Measurements from ENCODE around the gene KLHL24. TPM values are rescaled to one million over a fixed set of nuclear protein-coding genes. Genes with fewer than 3 reads are reported as not detected.

KLHL24 gene
- total RNA-seq (2021; fragmentation: NEBNext Ultra II Directional; extraction: Animal tissue kit (Norgen Biotek cat#: 25700)): 10 to 100 TPM in 1 of 6 experiments, 1 to 10 TPM in 5; 5.6 to 15.1 (median 6.7) TPM
- long read RNA-seq, full-length matches to known transcripts: 7 of 19 reads
- long read RNA-seq, partial matches to known transcripts: 1 of 19 reads
- long read RNA-seq, other reads (novel, unspliced or antisense): 11 of 19 reads

DNA sequence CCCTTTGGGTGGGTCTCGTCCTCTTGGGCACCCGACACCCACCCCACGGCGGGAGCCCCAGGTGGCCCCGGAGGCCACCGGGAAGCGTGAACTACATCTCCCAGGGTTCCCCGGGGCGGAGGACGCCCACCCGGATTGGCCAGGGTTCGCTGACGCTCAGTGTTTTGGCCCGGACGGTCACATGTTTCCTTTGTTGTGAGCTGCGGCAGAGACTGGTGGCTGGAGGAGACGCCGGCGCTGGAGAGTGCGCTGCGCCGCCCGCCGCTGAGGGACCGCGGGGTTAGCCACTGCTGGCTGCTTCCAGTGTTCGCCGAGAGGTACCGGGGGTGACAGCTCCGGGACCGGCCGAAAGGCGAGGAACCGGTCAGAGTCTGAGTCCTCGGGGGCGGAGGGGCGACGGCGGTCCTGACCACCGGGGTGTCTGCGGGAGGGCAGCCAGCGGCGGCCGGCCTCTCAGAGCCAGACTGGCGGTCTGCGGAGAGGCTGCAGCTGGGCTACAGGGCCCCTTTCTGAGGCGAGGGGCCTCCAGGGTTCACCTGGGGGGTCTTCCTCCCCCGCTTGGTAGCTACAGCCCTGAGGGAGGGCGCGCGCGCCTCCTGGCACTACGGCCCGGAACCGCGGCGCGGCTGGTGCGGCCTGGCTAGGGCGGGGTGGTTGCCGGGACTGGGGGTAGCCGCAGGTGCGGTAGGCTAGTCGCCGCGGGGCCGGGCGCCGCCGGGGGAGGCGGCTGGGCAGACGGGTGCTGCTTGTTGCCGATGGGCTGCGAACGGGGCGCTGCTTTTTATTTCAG is at the start of gene KLHL24:
Gene KLHL24 (plus strand): TSS at position 193 of the 790 bp plus-strand sequence. CDS start 14,734 bp downstream, outside the sequence.
- DNase-seq: peak; percentile 91
- Mint-ChIP-seq H3K4me3 (peak within 1 kb of the TSS; percentile 91), H3K27ac (peak within 1 kb of the TSS; percentile 83), H3K27me3 (ENCODE audit: insufficient read depth) (peaks cover 2% of the 10 kb centered on the region), H3K9me3 (no peaks in the 10 kb centered on the region), H3K4me1 (ENCODE audit: low read depth) (peaks cover 27% of the 10 kb centered on the region), H3K36me3 (ENCODE audit: low read depth) (no peaks in the 10 kb centered on the region)
- TF ChIP-seq, protein P1, sequence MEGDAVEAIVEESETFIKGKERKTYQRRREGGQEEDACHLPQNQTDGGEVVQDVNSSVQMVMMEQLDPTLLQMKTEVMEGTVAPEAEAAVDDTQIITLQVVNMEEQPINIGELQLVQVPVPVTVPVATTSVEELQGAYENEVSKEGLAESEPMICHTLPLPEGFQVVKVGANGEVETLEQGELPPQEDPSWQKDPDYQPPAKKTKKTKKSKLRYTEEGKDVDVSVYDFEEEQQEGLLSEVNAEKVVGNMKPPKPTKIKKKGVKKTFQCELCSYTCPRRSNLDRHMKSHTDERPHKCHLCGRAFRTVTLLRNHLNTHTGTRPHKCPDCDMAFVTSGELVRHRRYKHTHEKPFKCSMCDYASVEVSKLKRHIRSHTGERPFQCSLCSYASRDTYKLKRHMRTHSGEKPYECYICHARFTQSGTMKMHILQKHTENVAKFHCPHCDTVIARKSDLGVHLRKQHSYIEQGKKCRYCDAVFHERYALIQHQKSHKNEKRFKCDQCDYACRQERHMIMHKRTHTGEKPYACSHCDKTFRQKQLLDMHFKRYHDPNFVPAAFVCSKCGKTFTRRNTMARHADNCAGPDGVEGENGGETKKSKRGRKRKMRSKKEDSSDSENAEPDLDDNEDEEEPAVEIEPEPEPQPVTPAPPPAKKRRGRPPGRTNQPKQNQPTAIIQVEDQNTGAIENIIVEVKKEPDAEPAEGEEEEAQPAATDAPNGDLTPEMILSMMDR (IDR thresholded peaks at IDR 0.05): peak; percentile 18; the same call in 1 of the 2 replicates

- DNase-seq: no peak
- peaks cover 15% of the 10 kb centered on the region for H3K4me1 Mint-ChIP-seq (ENCODE audit: low read depth)
- no peak overlapping the region for H3K4me3 Mint-ChIP-seq
- TF ChIP-seq, protein P1 (IDR thresholded peaks at IDR 0.05): no peak
- H3K9me3 Mint-ChIP-seq: no peaks in the 10 kb centered on the region
- no peak overlapping the region for H3K27ac Mint-ChIP-seq
- H3K27me3 Mint-ChIP-seq (ENCODE audit: insufficient read depth): peaks cover 24% of the 10 kb centered on the region
- H3K36me3 Mint-ChIP-seq (ENCODE audit: low read depth): no peaks in the 10 kb centered on the region
Measured at GRCh38 chr3:183586477-183586876, 48.9 kb upstream of the KLHL24 start.

DNA sequence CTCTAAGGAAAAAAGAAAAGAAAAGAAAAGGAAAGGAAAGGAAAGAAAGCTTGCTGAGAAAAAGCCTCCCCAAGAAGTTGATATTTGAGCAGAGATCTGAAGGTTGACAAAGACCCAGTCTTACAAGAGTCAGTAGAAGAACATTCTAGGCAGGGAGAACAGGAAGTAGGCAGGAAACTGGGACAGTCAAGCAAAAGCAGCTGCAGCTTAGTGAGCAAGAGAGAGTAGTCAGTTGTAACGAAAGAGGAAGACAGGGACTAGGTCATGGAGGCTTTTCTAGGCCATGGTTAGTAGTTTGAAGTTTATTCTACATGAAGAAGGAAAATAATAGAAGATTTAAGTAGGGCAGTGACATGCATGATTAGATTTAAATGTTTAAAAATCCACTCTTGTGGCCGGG is 48.1 kb upstream of the KLHL24 start:
- H3K27me3 Mint-ChIP-seq (ENCODE audit: insufficient read depth): peaks cover 26% of the 10 kb centered on the region

GRCh38 chr3:183590442-183590841 is 45.0 kb upstream of the KLHL24 start:
- no peak overlapping the region for H3K27ac Mint-ChIP-seq
- no peaks in the 10 kb centered on the region for H3K9me3 Mint-ChIP-seq
- no peaks in the 10 kb centered on the region for H3K4me1 Mint-ChIP-seq (ENCODE audit: low read depth)
- DNase-seq: no peak
- no peak overlapping the region for H3K4me3 Mint-ChIP-seq
- TF ChIP-seq, protein P1 (IDR thresholded peaks at IDR 0.05): no peak
- no peaks in the 10 kb centered on the region for H3K36me3 Mint-ChIP-seq (ENCODE audit: low read depth)
- peaks cover 19% of the 10 kb centered on the region for H3K27me3 Mint-ChIP-seq (ENCODE audit: insufficient read depth)

More for the DNA sequence above, 48.1 kb upstream of the KLHL24 start:
- no peak overlapping the region for H3K27ac Mint-ChIP-seq
- H3K4me1 Mint-ChIP-seq (ENCODE audit: low read depth): peaks cover 15% of the 10 kb centered on the region
- H3K36me3 Mint-ChIP-seq (ENCODE audit: low read depth): no peaks in the 10 kb centered on the region
- H3K9me3 Mint-ChIP-seq: no peaks in the 10 kb centered on the region
- DNase-seq: no peak
- H3K4me3 Mint-ChIP-seq: no peak overlapping the region
- TF ChIP-seq, protein P1 (IDR thresholded peaks at IDR 0.05): no peak

DNA sequence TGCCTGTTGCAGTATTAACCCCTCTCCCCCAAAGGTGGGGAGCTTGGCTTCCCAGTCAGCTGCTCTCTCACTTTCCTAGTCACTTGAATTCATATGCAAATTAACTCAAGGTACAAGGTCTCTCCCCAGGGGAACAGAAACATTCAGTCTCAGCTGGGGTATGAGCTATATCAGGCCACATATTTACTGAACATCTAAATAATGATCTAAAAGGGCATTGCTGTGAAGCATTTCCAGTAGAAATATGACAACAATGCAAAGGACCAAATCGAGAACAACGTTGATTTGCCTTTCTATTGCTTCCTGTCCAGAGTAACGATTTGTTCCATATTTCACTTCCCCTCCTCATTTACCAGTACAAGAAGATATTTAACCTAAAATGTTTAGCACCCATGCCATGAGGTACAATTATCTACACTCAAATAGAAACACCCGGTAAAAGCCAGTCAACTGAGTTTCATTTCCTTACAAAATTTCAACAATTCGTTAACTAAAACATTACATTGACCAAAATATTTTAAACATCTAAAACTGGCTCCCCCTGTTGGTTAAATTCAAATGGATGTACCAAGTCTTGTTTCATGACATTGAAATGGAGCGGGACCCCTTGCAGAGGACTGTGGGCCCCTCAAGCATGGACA is 43.4 kb upstream of the KLHL24 start:
- H3K27me3 Mint-ChIP-seq (ENCODE audit: insufficient read depth): peaks cover 25% of the 10 kb centered on the region
- TF ChIP-seq, protein P1 (IDR thresholded peaks at IDR 0.05): peak; percentile 71
- peaks cover 5% of the 10 kb centered on the region; the same call in 1 of the 2 replicates for H3K9me3 Mint-ChIP-seq
- H3K4me3 Mint-ChIP-seq: no peak overlapping the region
- no peak overlapping the region for H3K27ac Mint-ChIP-seq
- no peaks in the 10 kb centered on the region; the same call in 1 of the 2 replicates for H3K36me3 Mint-ChIP-seq (ENCODE audit: low read depth)
- peak; percentile 9 for DNase-seq
- H3K4me1 Mint-ChIP-seq (ENCODE audit: low read depth): no peaks in the 10 kb centered on the region

Data from HFFc6 (cell line).